Measurements from ENCODE around the gene KSR2.

The KSR2 gene

GRCh38 chr12:117528538-117528937 lies 440.3 kb downstream of the KSR2 start:
- DNase-seq (ENCODE audit: low spot score), result no peak

- no peak for DNase-seq (ENCODE audit: low spot score)
Observed at GRCh38 chr12:117527479-117527855, 441.3 kb downstream of the KSR2 start.

GRCh38 chr12:117526757-117527478 lies 441.9 kb downstream of the KSR2 start:
- DNase-seq (ENCODE audit: low spot score), result no peak

GRCh38 chr12:117525766-117526165 lies 443.0 kb downstream of the KSR2 start:
- no peak for DNase-seq (ENCODE audit: low spot score)

GRCh38 chr12:117524806-117525205 lies 444.0 kb downstream of the KSR2 start:
- no peak for DNase-seq (ENCODE audit: low spot score)

GRCh38 chr12:117523971-117524370 lies 444.8 kb downstream of the KSR2 start:
- no peak for DNase-seq (ENCODE audit: low spot score)

- DNase-seq (ENCODE audit: low spot score), result no peak
Observed at GRCh38 chr12:117522559-117522958, 446.2 kb downstream of the KSR2 start.

- DNase-seq (ENCODE audit: low spot score), result no peak
Observed at GRCh38 chr12:117521867-117522266, 446.9 kb downstream of the KSR2 start.

- DNase-seq (ENCODE audit: low spot score), result no peak
Observed at GRCh38 chr12:117521346-117521745, 447.4 kb downstream of the KSR2 start.

GRCh38 chr12:117518594-117519270 lies 450.1 kb downstream of the KSR2 start:
- no peak for DNase-seq (ENCODE audit: low spot score)

- no peak for DNase-seq (ENCODE audit: low spot score)
Observed at GRCh38 chr12:117517219-117517739, 451.5 kb downstream of the KSR2 start.

- no peak for DNase-seq (ENCODE audit: low spot score)
Observed at GRCh38 chr12:117516034-117516433, 452.8 kb downstream of the KSR2 start.

GRCh38 chr12:117514016-117514415 lies 454.8 kb downstream of the KSR2 start:
- no peak for DNase-seq (ENCODE audit: low spot score)

GRCh38 chr12:117513353-117513752 lies 455.4 kb downstream of the KSR2 start:
- no peak for DNase-seq (ENCODE audit: low spot score)

- DNase-seq (ENCODE audit: low spot score), result no peak
Observed at GRCh38 chr12:117508468-117508867, 460.3 kb downstream of the KSR2 start.

- no peak for DNase-seq (ENCODE audit: low spot score)
Observed at GRCh38 chr12:117507548-117507947, 461.2 kb downstream of the KSR2 start.

GRCh38 chr12:117506333-117506732 lies 462.5 kb downstream of the KSR2 start:
- DNase-seq (ENCODE audit: low spot score), result no peak

- DNase-seq (ENCODE audit: low spot score), result no peak
Observed at GRCh38 chr12:117502633-117503032, 466.2 kb downstream of the KSR2 start.

- DNase-seq (ENCODE audit: low spot score), result no peak
Observed at GRCh38 chr12:117502233-117502632, 466.6 kb downstream of the KSR2 start.

GRCh38 chr12:117501076-117501869 lies 467.5 kb downstream of the KSR2 start:
- no peak for DNase-seq (ENCODE audit: low spot score)

GRCh38 chr12:117499759-117500485 lies 468.9 kb downstream of the KSR2 start:
- DNase-seq (ENCODE audit: low spot score), result no peak

- DNase-seq (ENCODE audit: low spot score), result no peak
Observed at GRCh38 chr12:117498880-117499279, 469.9 kb downstream of the KSR2 start.

Measured in hematopoietic multipotent progenitor cell treated with erythropoietin and hydrocortisone succinate and interleukin-3 and kit ligand, for 15 days (in vitro differentiated cells).